ENCODE measurements around the gene RTP5.

Gene RTP5

DNA sequence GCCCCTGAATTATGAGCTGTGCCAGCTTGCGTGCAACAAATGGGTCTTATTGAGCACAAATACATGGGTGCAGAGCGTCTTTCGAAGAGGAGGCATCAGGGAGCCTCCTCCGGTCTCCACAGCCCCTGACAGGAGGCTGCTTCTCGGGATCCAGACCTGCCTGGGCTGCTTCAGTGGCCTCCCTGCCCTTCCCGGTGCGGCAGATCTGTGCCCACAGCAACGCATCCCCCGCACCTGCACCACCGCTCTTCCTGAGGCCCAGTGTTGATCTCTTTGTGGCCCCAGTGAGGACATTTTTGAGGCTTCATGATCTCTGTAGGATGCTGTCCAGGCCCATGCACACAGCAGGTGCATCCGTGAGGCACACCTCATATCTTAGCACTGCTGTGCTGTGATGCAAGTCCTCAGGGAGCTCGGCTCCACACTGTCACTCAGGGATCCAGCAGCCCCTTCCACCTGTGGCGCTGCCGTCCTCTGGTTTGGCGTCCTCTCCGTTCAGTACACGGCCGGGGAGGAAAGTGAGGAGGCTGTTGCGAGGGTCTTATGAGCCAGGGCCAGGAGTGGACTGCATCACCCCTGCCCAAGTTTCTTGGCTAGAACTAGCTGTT is 17.4 kb downstream of the RTP5 start:
- no peak overlapping the region for H3K4me3 ChIP-seq (ENCODE audit: low read length)
- no peak overlapping the region for H2AK5ac ChIP-seq (ENCODE audit: low read length)
- no peak overlapping the region for H4K5ac ChIP-seq (ENCODE audit: low read length)
- no CpG with 5 or more reads among the region's 19 CpGs for WGBS (ENCODE audit: extremely low coverage, insufficient coverage, low lambda C conversion rate)
- H2BK120ac ChIP-seq (ENCODE audit: low read depth, low read length), result no peak overlapping the region
- H3K56ac ChIP-seq (ENCODE audit: low read length), result no peak overlapping the region
- no peaks in the 10 kb centered on the region for H3K36me3 ChIP-seq (ENCODE audit: control insufficient read depth, insufficient read depth, low read length)
- no peak overlapping the region for H4K8ac ChIP-seq (ENCODE audit: low read depth, low read length)
- H3K4me1 ChIP-seq (ENCODE audit: control insufficient read depth, low read depth, low read length), result no peaks in the 10 kb centered on the region
- no peak for DNase-seq
- no peak overlapping the region for H3K23ac ChIP-seq (ENCODE audit: low read length)
- H3K79me2 ChIP-seq (ENCODE audit: control insufficient read depth, insufficient read depth, low read length), result no peaks in the 10 kb centered on the region
- H3K18ac ChIP-seq (ENCODE audit: low read length), result no peak overlapping the region
- H3K27ac ChIP-seq (ENCODE audit: low read depth, low read length), result no peak overlapping the region
- no peaks in the 10 kb centered on the region for H3K27me3 ChIP-seq (ENCODE audit: insufficient read depth, low read length, poor library complexity)
- no peak overlapping the region for H3K4ac ChIP-seq (ENCODE audit: low read depth, low read length)
- H3K79me1 ChIP-seq (ENCODE audit: low read length), result no peaks in the 10 kb centered on the region
- no peak overlapping the region for H2BK5ac ChIP-seq (ENCODE audit: low read length)
- H3K4me2 ChIP-seq (ENCODE audit: low read length), result no peak overlapping the region
- no peak overlapping the region for H3K9ac ChIP-seq (ENCODE audit: low read length)
- H2BK15ac ChIP-seq (replicated peaks; ENCODE audit: low read depth), result no peak overlapping the region

DNA sequence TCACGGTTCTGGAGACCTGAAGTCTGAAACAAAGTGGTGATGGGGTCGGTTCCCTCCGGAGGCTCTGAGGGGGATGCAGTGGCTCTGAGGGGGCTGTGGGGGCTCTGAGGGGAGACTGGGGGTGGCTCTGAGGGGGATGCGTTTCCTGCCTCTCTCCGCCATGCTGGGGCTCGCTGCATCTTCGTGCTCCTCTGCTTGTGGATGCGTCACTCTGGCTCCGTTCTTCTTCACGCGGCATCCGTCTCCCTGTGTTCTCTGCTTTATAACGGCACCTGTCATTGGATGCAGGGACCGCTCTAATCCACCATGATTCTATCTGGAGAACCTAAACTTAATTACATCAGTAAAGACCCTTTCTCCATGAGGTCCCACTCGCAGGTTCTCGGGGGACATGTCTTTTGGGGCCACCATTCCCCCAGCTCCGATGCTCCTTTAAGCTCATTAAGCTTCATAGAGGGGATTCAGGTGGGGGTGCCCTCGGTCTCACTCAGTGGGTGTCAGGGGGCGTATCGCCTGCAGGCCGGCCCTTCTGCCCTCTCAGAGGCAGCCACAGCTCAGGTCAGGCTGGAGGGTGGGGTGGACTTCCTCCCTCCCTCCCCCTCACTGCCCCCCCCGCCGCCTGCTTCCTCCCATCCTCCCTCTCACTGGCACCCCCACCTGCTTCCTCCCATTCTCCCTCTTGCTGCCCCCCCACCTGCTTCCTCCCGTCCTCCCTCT is 18.4 kb downstream of the RTP5 start:
- H3K18ac ChIP-seq (ENCODE audit: low read length), result no peak overlapping the region
- no peak overlapping the region for H3K4me3 ChIP-seq (ENCODE audit: low read length)
- no peak overlapping the region for H3K4ac ChIP-seq (ENCODE audit: low read depth, low read length)
- no peak overlapping the region for H3K9ac ChIP-seq (ENCODE audit: low read length)
- no peak overlapping the region for H2BK15ac ChIP-seq (replicated peaks; ENCODE audit: low read depth)
- no peak overlapping the region for H3K56ac ChIP-seq (ENCODE audit: low read length)
- H3K4me1 ChIP-seq (ENCODE audit: control insufficient read depth, low read depth, low read length), result no peaks in the 10 kb centered on the region
- no peak overlapping the region for H3K4me2 ChIP-seq (ENCODE audit: low read length)
- no peak overlapping the region for H2AK5ac ChIP-seq (ENCODE audit: low read length)
- H3K79me2 ChIP-seq (ENCODE audit: control insufficient read depth, insufficient read depth, low read length), result no peaks in the 10 kb centered on the region
- no peak overlapping the region for H3K27ac ChIP-seq (ENCODE audit: low read depth, low read length)
- no peaks in the 10 kb centered on the region for H3K36me3 ChIP-seq (ENCODE audit: control insufficient read depth, insufficient read depth, low read length)
- no peak overlapping the region for H4K5ac ChIP-seq (ENCODE audit: low read length)
- no CpG with 5 or more reads among the region's 24 CpGs for WGBS (ENCODE audit: extremely low coverage, insufficient coverage, low lambda C conversion rate)
- no peak overlapping the region for H3K23ac ChIP-seq (ENCODE audit: low read length)
- no peak overlapping the region for H2BK120ac ChIP-seq (ENCODE audit: low read depth, low read length)
- no peak overlapping the region for H2BK5ac ChIP-seq (ENCODE audit: low read length)
- no peaks in the 10 kb centered on the region for H3K27me3 ChIP-seq (ENCODE audit: insufficient read depth, low read length, poor library complexity)
- no peak for DNase-seq
- H4K8ac ChIP-seq (ENCODE audit: low read depth, low read length), result no peak overlapping the region
- no peaks in the 10 kb centered on the region for H3K79me1 ChIP-seq (ENCODE audit: low read length)

DNA sequence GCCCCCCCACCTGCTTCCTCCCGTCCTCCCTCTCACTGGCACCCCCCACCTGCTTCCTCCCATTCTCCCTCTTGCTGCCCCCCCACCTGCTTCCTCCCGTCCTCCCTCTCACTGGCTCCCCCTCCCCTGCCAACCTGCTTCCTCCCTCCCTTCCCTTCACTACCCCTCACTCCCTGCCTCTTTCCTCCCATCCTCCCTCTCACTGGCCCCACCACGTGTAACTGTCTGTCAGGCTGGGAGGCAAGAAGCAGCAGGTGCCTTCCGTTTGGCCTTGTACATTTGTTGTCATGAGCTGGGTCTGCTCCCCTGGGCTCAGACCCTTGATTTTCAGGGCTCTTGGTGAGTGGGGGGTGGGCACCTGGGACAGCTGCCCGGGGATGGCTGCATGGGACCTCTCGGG is 19.1 kb downstream of the RTP5 start:
- Histone ChIP-seq H3K23ac (ENCODE audit: low read length) (no peak overlapping the region), H4K5ac (ENCODE audit: low read length) (no peak overlapping the region), H3K9ac (ENCODE audit: low read length) (no peak overlapping the region), H2AK5ac (ENCODE audit: low read length) (no peak overlapping the region), H3K4me2 (ENCODE audit: low read length) (no peak overlapping the region), H4K8ac (ENCODE audit: low read depth, low read length) (no peak overlapping the region), H3K27me3 (ENCODE audit: insufficient read depth, low read length, poor library complexity) (no peaks in the 10 kb centered on the region), H3K4ac (ENCODE audit: low read depth, low read length) (no peak overlapping the region), H3K4me3 (ENCODE audit: low read length) (no peak overlapping the region), H2BK120ac (ENCODE audit: low read depth, low read length) (no peak overlapping the region), H2BK5ac (ENCODE audit: low read length) (no peak overlapping the region), H3K79me1 (ENCODE audit: low read length) (no peaks in the 10 kb centered on the region), H3K36me3 (ENCODE audit: control insufficient read depth, insufficient read depth, low read length) (no peaks in the 10 kb centered on the region), H2BK15ac (replicated peaks; ENCODE audit: low read depth) (no peak overlapping the region), H3K79me2 (ENCODE audit: control insufficient read depth, insufficient read depth, low read length) (no peaks in the 10 kb centered on the region), H3K56ac (ENCODE audit: low read length) (no peak overlapping the region), H3K4me1 (ENCODE audit: control insufficient read depth, low read depth, low read length) (no peaks in the 10 kb centered on the region), H3K27ac (ENCODE audit: low read depth, low read length) (no peak overlapping the region), H3K18ac (ENCODE audit: low read length) (no peak overlapping the region)
- no peak for DNase-seq
- WGBS (ENCODE audit: extremely low coverage, insufficient coverage, low lambda C conversion rate), result no CpG with 5 or more reads among the region's 6 CpGs

DNA sequence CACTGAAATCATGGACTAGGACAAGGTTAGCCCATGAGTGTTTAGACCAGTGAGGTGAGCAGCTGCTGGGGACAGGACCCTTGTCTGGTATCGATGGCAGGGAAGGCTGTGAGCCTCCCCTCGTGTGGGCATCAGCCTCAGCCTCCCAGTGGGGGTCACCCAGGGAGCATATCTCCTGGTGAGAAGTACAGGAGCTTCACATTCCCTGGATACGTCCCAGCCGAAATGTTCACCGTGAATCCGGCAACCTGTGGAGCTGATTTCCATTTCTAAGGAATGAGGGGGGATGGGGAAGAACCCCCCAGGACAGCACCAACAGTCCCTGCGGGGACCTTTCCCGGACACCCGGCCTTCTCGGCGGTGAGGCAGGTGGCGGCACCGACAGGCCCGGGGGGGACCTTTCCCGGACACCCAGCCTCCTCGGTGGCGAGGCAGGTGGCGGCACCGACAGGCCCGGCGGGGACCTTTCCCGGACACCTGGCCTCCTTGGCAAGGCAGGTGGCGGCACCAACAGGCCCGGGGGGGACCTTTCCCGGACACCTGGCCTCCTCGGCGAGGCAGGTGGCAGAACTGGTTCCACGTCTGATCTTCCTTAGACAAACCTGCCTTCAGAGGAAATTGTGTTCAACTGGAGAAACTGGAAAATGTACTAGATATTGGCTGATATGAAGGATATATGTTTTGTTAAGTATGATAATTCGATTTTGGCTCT is 21.2 kb downstream of the RTP5 start:
- Histone ChIP-seq H3K9ac (ENCODE audit: low read length) (no peak overlapping the region), H2BK120ac (ENCODE audit: low read depth, low read length) (no peak overlapping the region), H3K79me1 (ENCODE audit: low read length) (no peaks in the 10 kb centered on the region), H3K23ac (ENCODE audit: low read length) (no peak overlapping the region), H3K4me3 (ENCODE audit: low read length) (no peak overlapping the region), H3K4ac (ENCODE audit: low read depth, low read length) (no peak overlapping the region), H2AK5ac (ENCODE audit: low read length) (no peak overlapping the region), H3K27ac (ENCODE audit: low read depth, low read length) (no peak overlapping the region), H2BK15ac (replicated peaks; ENCODE audit: low read depth) (no peak overlapping the region), H3K4me1 (ENCODE audit: control insufficient read depth, low read depth, low read length) (no peaks in the 10 kb centered on the region), H3K56ac (ENCODE audit: low read length) (no peak overlapping the region), H3K18ac (ENCODE audit: low read length) (no peak overlapping the region), H3K36me3 (ENCODE audit: control insufficient read depth, insufficient read depth, low read length) (no peaks in the 10 kb centered on the region), H3K27me3 (ENCODE audit: insufficient read depth, low read length, poor library complexity) (no peaks in the 10 kb centered on the region), H4K8ac (ENCODE audit: low read depth, low read length) (no peak overlapping the region), H3K79me2 (ENCODE audit: control insufficient read depth, insufficient read depth, low read length) (no peaks in the 10 kb centered on the region), H3K4me2 (ENCODE audit: low read length) (no peak overlapping the region), H4K5ac (ENCODE audit: low read length) (no peak overlapping the region), H2BK5ac (ENCODE audit: low read length) (no peak overlapping the region)
- no peak for DNase-seq
- WGBS (ENCODE audit: extremely low coverage, insufficient coverage, low lambda C conversion rate), result 100% methylated on average over 1 of the region's 29 CpGs

DNA sequence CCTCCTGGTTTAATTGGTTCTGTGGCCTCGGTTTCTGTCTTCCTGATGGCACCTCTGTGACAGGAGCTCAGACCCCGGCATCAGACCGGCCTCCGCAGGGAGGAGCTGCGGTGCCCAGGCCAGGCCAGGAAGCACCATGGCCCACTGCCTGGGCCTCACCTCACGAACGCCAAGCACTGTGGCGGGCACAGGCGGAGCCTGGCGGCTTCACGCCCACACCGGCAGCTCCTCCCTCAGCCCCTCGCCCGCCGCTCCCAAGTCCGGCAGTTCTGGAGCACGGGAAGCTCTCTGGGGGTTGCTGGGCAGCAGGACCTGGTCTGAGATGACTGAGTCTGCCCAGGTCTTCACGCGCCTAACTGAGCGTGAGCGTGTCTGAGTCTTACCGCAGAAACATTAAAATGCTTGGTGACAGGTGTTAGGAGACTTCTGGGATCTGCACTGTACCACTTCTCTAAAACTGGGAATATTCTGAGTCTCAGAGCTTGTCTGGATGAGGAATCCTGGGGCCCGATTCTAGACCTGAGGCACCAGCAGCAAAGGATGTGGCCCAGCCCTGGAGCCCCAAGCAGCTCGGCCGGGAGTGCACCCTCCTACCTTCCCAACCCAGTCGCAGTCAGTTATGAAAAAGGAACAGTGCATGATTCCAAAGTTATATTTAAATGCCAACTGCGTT is 21.9 kb downstream of the RTP5 start:
- no peak overlapping the region for H3K27ac ChIP-seq (ENCODE audit: low read depth, low read length)
- no CpG with 5 or more reads among the region's 27 CpGs for WGBS (ENCODE audit: extremely low coverage, insufficient coverage, low lambda C conversion rate)
- H2AK5ac ChIP-seq (ENCODE audit: low read length), result no peak overlapping the region

More for the DNA sequence above, 21.9 kb downstream of the RTP5 start:
- Histone ChIP-seq H3K56ac (ENCODE audit: low read length) (no peak overlapping the region), H4K8ac (ENCODE audit: low read depth, low read length) (no peak overlapping the region), H2BK120ac (ENCODE audit: low read depth, low read length) (no peak overlapping the region), H3K23ac (ENCODE audit: low read length) (no peak overlapping the region), H3K4me1 (ENCODE audit: control insufficient read depth, low read depth, low read length) (no peaks in the 10 kb centered on the region), H2BK5ac (ENCODE audit: low read length) (no peak overlapping the region), H3K4ac (ENCODE audit: low read depth, low read length) (no peak overlapping the region), H3K79me1 (ENCODE audit: low read length) (no peaks in the 10 kb centered on the region), H3K18ac (ENCODE audit: low read length) (no peak overlapping the region), H4K5ac (ENCODE audit: low read length) (no peak overlapping the region), H3K36me3 (ENCODE audit: control insufficient read depth, insufficient read depth, low read length) (no peaks in the 10 kb centered on the region), H3K4me2 (ENCODE audit: low read length) (no peak overlapping the region), H3K4me3 (ENCODE audit: low read length) (no peak overlapping the region), H3K79me2 (ENCODE audit: control insufficient read depth, insufficient read depth, low read length) (no peaks in the 10 kb centered on the region), H3K27me3 (ENCODE audit: insufficient read depth, low read length, poor library complexity) (no peaks in the 10 kb centered on the region), H3K9ac (ENCODE audit: low read length) (no peak overlapping the region), H2BK15ac (replicated peaks; ENCODE audit: low read depth) (no peak overlapping the region)
- no peak for DNase-seq

Data from mesendoderm (in vitro differentiated cells).